ENCODE measurements around the gene TBXAS1.

Gene TBXAS1

GRCh38 chr7:139913021-139913844 is 84.2 kb downstream of the TBXAS1 start:
- POLR2A ChIA-PET: no interaction called here
- no peak for DNase-seq (ENCODE audit: extremely low spot score)
- TF ChIP-seq FOXK2 (IDR thresholded peaks at IDR 0.05): no peak
- no peak for TF ChIP-seq SUZ12 (IDR thresholded peaks at IDR 0.05)
- TF ChIP-seq ZNF384 (IDR thresholded peaks at IDR 0.05): no peak
- no peak for TF ChIP-seq ELF4 (IDR thresholded peaks at IDR 0.05)
- no peak for TF ChIP-seq FOXM1 (IDR thresholded peaks at IDR 0.05; ENCODE audit: borderline replicate concordance)
- TF ChIP-seq HDGF (IDR thresholded peaks at IDR 0.05; ENCODE audit: borderline replicate concordance): no peak
- TF ChIP-seq TARDBP (IDR thresholded peaks at IDR 0.05): no peak
- TF ChIP-seq ARNT (IDR thresholded peaks at IDR 0.05): no peak
- TF ChIP-seq SP1 (IDR thresholded peaks at IDR 0.05): no peak
- TF ChIP-seq FOXA1 (IDR thresholded peaks at IDR 0.05): no peak
- CTCF ChIA-PET: no interaction called here

- ChIA-PET CTCF (no interaction called here), POLR2A (no interaction called here)
- no peak for DNase-seq (ENCODE audit: extremely low spot score)
- TF ChIP-seq PKNOX1 (IDR thresholded peaks at IDR 0.05) (no peak), L3MBTL2 (conservative IDR thresholded peaks at IDR 0.05) (no peak), CTBP1 (IDR thresholded peaks at IDR 0.05; ENCODE audit: borderline replicate concordance) (no peak), SUZ12 (IDR thresholded peaks at IDR 0.05) (no peak), TARDBP (IDR thresholded peaks at IDR 0.05) (no peak), BHLHE40 (IDR thresholded peaks at IDR 0.05; ENCODE audit: borderline replicate concordance) (no peak), LEF1 (IDR thresholded peaks at IDR 0.05; ENCODE audit: borderline replicate concordance) (no peak), ZNF384 (IDR thresholded peaks at IDR 0.05) (no peak), HDGF (IDR thresholded peaks at IDR 0.05; ENCODE audit: borderline replicate concordance) (no peak), FOXK2 (IDR thresholded peaks at IDR 0.05) (no peak), FOXA1 (IDR thresholded peaks at IDR 0.05) (no peak)
These were observed 84.7 kb downstream of the TBXAS1 start for GRCh38 chr7:139913845-139914135.

- ChIA-PET POLR2A (no interaction called here), CTCF (no interaction called here)
- no peak for DNase-seq (ENCODE audit: extremely low spot score)
- TF ChIP-seq FOXM1 (IDR thresholded peaks at IDR 0.05; ENCODE audit: borderline replicate concordance) (no peak), ARNT (IDR thresholded peaks at IDR 0.05) (no peak), FOXA1 (IDR thresholded peaks at IDR 0.05) (no peak), ZNF384 (IDR thresholded peaks at IDR 0.05) (no peak), PKNOX1 (IDR thresholded peaks at IDR 0.05) (no peak)
These were observed 85.5 kb downstream of the TBXAS1 start for GRCh38 chr7:139914306-139915267.

GRCh38 chr7:139915268-139915863 is 86.3 kb downstream of the TBXAS1 start:
- POLR2A ChIA-PET: no interaction called here
- no peak for DNase-seq (ENCODE audit: extremely low spot score)
- CTCF ChIA-PET: interaction anchor here (0.6 kb wide), 2 partner anchors 10 to 40 kb away, joined by 3 read pairs; no protein-coding TSS in a partner anchor
- TF ChIP-seq FOXK2 (IDR thresholded peaks at IDR 0.05): no peak
- TF ChIP-seq TARDBP (IDR thresholded peaks at IDR 0.05): no peak
- no peak for TF ChIP-seq BHLHE40 (IDR thresholded peaks at IDR 0.05; ENCODE audit: borderline replicate concordance)
- no peak for TF ChIP-seq LEF1 (IDR thresholded peaks at IDR 0.05; ENCODE audit: borderline replicate concordance)
- no peak for TF ChIP-seq NFRKB (IDR thresholded peaks at IDR 0.05)
- TF ChIP-seq ARNT (IDR thresholded peaks at IDR 0.05): no peak

- ChIA-PET POLR2A (no interaction called here), CTCF (interaction anchor here (0.6 kb wide), 2 partner anchors 10 to 40 kb away, joined by 3 read pairs; no protein-coding TSS in a partner anchor)
- DNase-seq (ENCODE audit: extremely low spot score): no peak
- no peak for TF ChIP-seq FOXM1 (IDR thresholded peaks at IDR 0.05; ENCODE audit: borderline replicate concordance)
- TF ChIP-seq ARNT (IDR thresholded peaks at IDR 0.05): no peak
- no peak for TF ChIP-seq BHLHE40 (IDR thresholded peaks at IDR 0.05; ENCODE audit: borderline replicate concordance)
- TF ChIP-seq PKNOX1 (IDR thresholded peaks at IDR 0.05): no peak
- no peak for TF ChIP-seq SP1 (IDR thresholded peaks at IDR 0.05)
- TF ChIP-seq ELF4 (IDR thresholded peaks at IDR 0.05): no peak
- no peak for TF ChIP-seq CTBP1 (IDR thresholded peaks at IDR 0.05; ENCODE audit: borderline replicate concordance)
- no peak for TF ChIP-seq NFRKB (IDR thresholded peaks at IDR 0.05)
These were observed 87.0 kb downstream of the TBXAS1 start for GRCh38 chr7:139915864-139916716.

Data from HEK293T (cell line).